Articular chondrocyte of knee joint (primary cell): ENCODE data around the gene KRT15. TPM values are rescaled to one million over a fixed set of nuclear protein-coding genes. Genes with fewer than 3 reads are reported as not detected.

Source experiments
- small RNA-seq: library from RNA; depleted of rRNA; stranded (forward); fragments of <200 nt; gene quantifications from one replicate; pipeline ENCODE3, GENCODE V24; 2012
- total RNA-seq: library from RNA; depleted of rRNA; stranded (reverse); fragments of >200 nt; gene quantifications from 2 replicates; pipeline ENCODE4 v1.2.3, GENCODE V29; 2012

KRT15 gene
- total RNA-seq, result 0.11 TPM in 1 of 2 replicates, not detected in the other

GRCh38 chr17:41518789-41519449 lies at the start of gene KRT15:
KRT15 (minus strand) TSS chr17:41518890; CDS start chr17:41518827, 63 bp downstream.

GRCh38 chr17:41505007-41505808 lies 13.5 kb downstream of the KRT15 start, which contains the start of gene KRT13:
KRT13 (minus strand) TSS chr17:41505612; CDS start chr17:41505550, 62 bp downstream.

GRCh38 chr17:41489531-41489930 lies 29.2 kb downstream of the KRT15 start, which contains the start of gene KRT36:
KRT36 (minus strand) TSS chr17:41489910; CDS start chr17:41489864, 46 bp downstream.

GRCh38 chr17:41481036-41481435 lies 37.7 kb downstream of the KRT15 start, which contains the start of gene KRT35:
KRT35 (minus strand) TSS chr17:41481151; CDS start chr17:41481097, 54 bp downstream.

GRCh38 chr17:41466988-41467387 lies 51.7 kb downstream of the KRT15 start, which contains the start of gene KRT32:
KRT32 (minus strand) TSS chr17:41467386; CDS start chr17:41467325, 61 bp downstream.

Small RNA genes within 50 kb of the gene (small RNA-seq; reads per million reads assigned to genes)
- gene RNU2-32P, result 1.2 reads per million, percentile 52 among the genes with 10 or more reads in this experiment

Other genes starting within 250 kb of the KRT15 start
- gene KRTAP9-7, start 243.2 kb downstream of the KRT15 start, total RNA-seq, result not detected in 2 replicates
- not detected in 2 replicates for gene KRTAP29-1, start 216.0 kb downstream of the KRT15 start, total RNA-seq
- gene KRTAP16-1, start 209.6 kb downstream of the KRT15 start, total RNA-seq, result not detected in 2 replicates
- not detected in 2 replicates for gene KRTAP17-1, start 203.2 kb downstream of the KRT15 start, total RNA-seq
- not detected in 2 replicates for gene KRT33A, start 168.1 kb downstream of the KRT15 start, total RNA-seq
- not detected in 2 replicates for gene KRT33B, start 149.1 kb downstream of the KRT15 start, total RNA-seq
- gene KRT34, start 136.6 kb downstream of the KRT15 start, total RNA-seq, result 0.13 TPM in 1 of 2 replicates, not detected in the other
- gene KRT31, start 121.3 kb downstream of the KRT15 start, total RNA-seq, result not detected in 2 replicates
- not detected in 2 replicates for gene KRT37, start 94.3 kb downstream of the KRT15 start, total RNA-seq
- gene KRT38, start 77.9 kb downstream of the KRT15 start, total RNA-seq, result not detected in 2 replicates
- gene KRT32, start 51.5 kb downstream of the KRT15 start, total RNA-seq, result not detected in 2 replicates
- not detected in 2 replicates for gene KRT35, start 37.7 kb downstream of the KRT15 start, total RNA-seq
- gene KRT36, start 29.0 kb downstream of the KRT15 start, total RNA-seq, result not detected in 2 replicates
- not detected in 2 replicates for gene KRT13, start 13.3 kb downstream of the KRT15 start, total RNA-seq
- gene KRT19, start 9.4 kb upstream of the KRT15 start, total RNA-seq, result 0.26 and 1.6 TPM in 2 replicates
- not detected in 2 replicates for gene KRT9, start 53.2 kb upstream of the KRT15 start, total RNA-seq
- 0.78 and 1.6 TPM in 2 replicates for gene KRT14, start 68.0 kb upstream of the KRT15 start, total RNA-seq
- gene KRT16, start 93.9 kb upstream of the KRT15 start, total RNA-seq, result 2.7 and 4.1 TPM in 2 replicates
- gene KRT17, start 105.7 kb upstream of the KRT15 start, total RNA-seq, result 1.7 and 3.7 TPM in 2 replicates
- gene EIF1, start 170.0 kb upstream of the KRT15 start, total RNA-seq, result 98.0 and 127 TPM in 2 replicates
- gene GAST, start 193.4 kb upstream of the KRT15 start, total RNA-seq, result not detected in 2 replicates
- gene HAP1, start 215.8 kb upstream of the KRT15 start, total RNA-seq, result 0.11 TPM in 1 of 2 replicates, not detected in the other